NT2/D1 (cell line): Measurements from ENCODE around the gene SESTD1.

Experiments used
- SUZ12 ChIP-seq: IDR thresholded peaks from 2 replicates; pipeline ENCODE4 v1.6.1; 2011; ENCODE audit not compliant: insufficient read length, insufficient read depth; ENCODE audit errors: extremely low read depth
- ZNF274 ChIP-seq: IDR thresholded peaks from 2 replicates; pipeline ENCODE4 v1.6.1; 2011; ENCODE audit warnings: mild to moderate bottlenecking, low read depth, low read length

DNA sequence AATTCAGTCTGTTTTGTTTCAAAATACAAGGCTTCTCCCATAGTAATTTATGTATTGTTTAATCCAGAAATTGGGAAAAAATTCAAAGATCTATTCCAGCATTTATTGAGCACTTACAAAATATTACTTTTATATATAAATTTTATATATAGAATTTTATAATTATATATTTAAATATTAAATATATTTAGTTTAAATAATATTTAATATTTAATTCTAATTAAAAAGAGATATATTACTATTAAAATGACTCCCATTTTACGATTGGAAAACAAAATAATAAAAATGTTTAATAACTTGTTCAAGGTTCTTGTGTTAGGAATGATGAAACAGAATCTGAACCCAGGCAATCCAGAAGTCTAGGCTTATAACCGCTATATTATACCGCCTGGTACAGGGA is 40.5 kb upstream of the SESTD1 start:
- TF ChIP-seq SUZ12, result no peak
- no peak for TF ChIP-seq ZNF274
